Dendritic cell treated with granulocyte-macrophage colony-stimulating factor and Interleukin-4, amounts not matched to agents 40 ng/mL and 50 ng/mL, for 4 days (primary cell): Measurements from ENCODE around the gene SLC4A4.

ENCODE experiments used
- H3K27ac Mint-ChIP-seq: one replicate; pipeline ENCODE4 v1.8.0; 2022; ENCODE audit warnings: mild to moderate bottlenecking, mixed read lengths
- H3K27me3 Mint-ChIP-seq: one replicate; pipeline ENCODE4 v1.8.0; 2022; ENCODE audit warnings: mild to moderate bottlenecking, mixed read lengths
- H3K36me3 Mint-ChIP-seq: one replicate; pipeline ENCODE4 v1.8.0; 2022; ENCODE audit warnings: low read depth, mixed read lengths
- H3K4me1 Mint-ChIP-seq: one replicate; pipeline ENCODE4 v1.8.0; 2022; ENCODE audit warnings: low read depth, mixed read lengths
- H3K4me3 Mint-ChIP-seq: one replicate; pipeline ENCODE4 v1.8.0; 2022; ENCODE audit warnings: mild to moderate bottlenecking, moderate library complexity, mixed read lengths
- H3K9me3 Mint-ChIP-seq: one replicate; pipeline ENCODE4 v1.8.0; 2022; ENCODE audit warnings: mixed read lengths
- intact Hi-C: fragments of 100-400 bp; cut with micrococcal nuclease; formaldehyde crosslinking; loops from one replicate; pipeline ENCODE4 v1.15.0; 2022

The SLC4A4 gene

GRCh38 chr4:71449040-71449439 is 110.2 kb downstream of the SLC4A4 start:
- Mint-ChIP-seq H3K4me3 (no peak overlapping the region), H3K27ac (no peak overlapping the region), H3K9me3 (no peaks in the 10 kb centered on the region), H3K27me3 (no peaks in the 10 kb centered on the region), H3K36me3 (no peaks in the 10 kb centered on the region), H3K4me1 (no peaks in the 10 kb centered on the region)
- intact Hi-C loops, result no loop called here

GRCh38 chr4:71449878-71450277 is 111.1 kb downstream of the SLC4A4 start:
- Mint-ChIP-seq H3K27me3 (no peaks in the 10 kb centered on the region), H3K9me3 (no peaks in the 10 kb centered on the region), H3K36me3 (no peaks in the 10 kb centered on the region), H3K4me3 (no peak overlapping the region), H3K27ac (no peak overlapping the region), H3K4me1 (no peaks in the 10 kb centered on the region)
- intact Hi-C loops, result no loop called here

- no peak overlapping the region for H3K27ac Mint-ChIP-seq
- intact Hi-C loops, result no loop called here
- no peaks in the 10 kb centered on the region for H3K9me3 Mint-ChIP-seq
- no peaks in the 10 kb centered on the region for H3K27me3 Mint-ChIP-seq
- no peak overlapping the region for H3K4me3 Mint-ChIP-seq
- H3K4me1 Mint-ChIP-seq, result no peaks in the 10 kb centered on the region
- H3K36me3 Mint-ChIP-seq, result no peaks in the 10 kb centered on the region
Measured at GRCh38 chr4:71453531-71453930, 114.7 kb downstream of the SLC4A4 start.

- Mint-ChIP-seq H3K4me1 (no peaks in the 10 kb centered on the region), H3K36me3 (no peaks in the 10 kb centered on the region), H3K27me3 (no peaks in the 10 kb centered on the region), H3K27ac (no peak overlapping the region), H3K9me3 (no peaks in the 10 kb centered on the region), H3K4me3 (no peak overlapping the region)
- intact Hi-C loops, result no loop called here
Measured at GRCh38 chr4:71456841-71457240, 118.0 kb downstream of the SLC4A4 start.

- no peaks in the 10 kb centered on the region for H3K27me3 Mint-ChIP-seq
- no peaks in the 10 kb centered on the region for H3K4me1 Mint-ChIP-seq
- no peaks in the 10 kb centered on the region for H3K36me3 Mint-ChIP-seq
- intact Hi-C loops, result no loop called here
- no peak overlapping the region for H3K4me3 Mint-ChIP-seq
- no peaks in the 10 kb centered on the region for H3K9me3 Mint-ChIP-seq
- no peak overlapping the region for H3K27ac Mint-ChIP-seq
Measured at GRCh38 chr4:71460371-71460770, 121.6 kb downstream of the SLC4A4 start.

- intact Hi-C loops, result no loop called here
- no peak overlapping the region for H3K27ac Mint-ChIP-seq
- H3K4me3 Mint-ChIP-seq, result no peak overlapping the region
- no peaks in the 10 kb centered on the region for H3K27me3 Mint-ChIP-seq
- H3K9me3 Mint-ChIP-seq, result no peaks in the 10 kb centered on the region
- H3K36me3 Mint-ChIP-seq, result no peaks in the 10 kb centered on the region
- no peaks in the 10 kb centered on the region for H3K4me1 Mint-ChIP-seq
Measured at GRCh38 chr4:71461422-71461821, 122.6 kb downstream of the SLC4A4 start.

GRCh38 chr4:71466775-71467174 is 128.0 kb downstream of the SLC4A4 start:
- Mint-ChIP-seq H3K4me3 (no peak overlapping the region), H3K9me3 (no peaks in the 10 kb centered on the region), H3K4me1 (no peaks in the 10 kb centered on the region), H3K36me3 (no peaks in the 10 kb centered on the region), H3K27me3 (no peaks in the 10 kb centered on the region), H3K27ac (no peak overlapping the region)
- intact Hi-C loops, result no loop called here

GRCh38 chr4:71468116-71468710 is 129.4 kb downstream of the SLC4A4 start:
- Mint-ChIP-seq H3K27me3 (no peaks in the 10 kb centered on the region), H3K4me1 (no peaks in the 10 kb centered on the region), H3K27ac (no peak overlapping the region), H3K9me3 (no peaks in the 10 kb centered on the region), H3K4me3 (no peak overlapping the region), H3K36me3 (no peaks in the 10 kb centered on the region)
- intact Hi-C loops, result no loop called here

- intact Hi-C loops, result no loop called here
- H3K9me3 Mint-ChIP-seq, result no peaks in the 10 kb centered on the region
- no peaks in the 10 kb centered on the region for H3K27me3 Mint-ChIP-seq
- no peaks in the 10 kb centered on the region for H3K4me1 Mint-ChIP-seq
- no peak overlapping the region for H3K27ac Mint-ChIP-seq
- no peak overlapping the region for H3K4me3 Mint-ChIP-seq
- H3K36me3 Mint-ChIP-seq, result no peaks in the 10 kb centered on the region
Measured at GRCh38 chr4:71469541-71469940, 130.7 kb downstream of the SLC4A4 start.

- intact Hi-C loops, result no loop called here
- Mint-ChIP-seq H3K27ac (no peak overlapping the region), H3K4me1 (no peaks in the 10 kb centered on the region), H3K36me3 (no peaks in the 10 kb centered on the region), H3K4me3 (no peak overlapping the region), H3K27me3 (no peaks in the 10 kb centered on the region), H3K9me3 (no peaks in the 10 kb centered on the region)
Measured at GRCh38 chr4:71470524-71470923, 131.7 kb downstream of the SLC4A4 start.

- Mint-ChIP-seq H3K4me3 (no peak overlapping the region), H3K9me3 (no peaks in the 10 kb centered on the region), H3K27me3 (no peaks in the 10 kb centered on the region), H3K36me3 (no peaks in the 10 kb centered on the region), H3K27ac (no peak overlapping the region), H3K4me1 (no peaks in the 10 kb centered on the region)
- intact Hi-C loops, result no loop called here
Measured at GRCh38 chr4:71472946-71473345, 134.1 kb downstream of the SLC4A4 start.

- intact Hi-C loops, result no loop called here
- no peaks in the 10 kb centered on the region for H3K36me3 Mint-ChIP-seq
- H3K4me3 Mint-ChIP-seq, result no peak overlapping the region
- H3K27me3 Mint-ChIP-seq, result no peaks in the 10 kb centered on the region
- no peaks in the 10 kb centered on the region for H3K4me1 Mint-ChIP-seq
- no peaks in the 10 kb centered on the region for H3K9me3 Mint-ChIP-seq
- H3K27ac Mint-ChIP-seq, result no peak overlapping the region
Measured at GRCh38 chr4:71473541-71474240, 134.9 kb downstream of the SLC4A4 start.

- Mint-ChIP-seq H3K9me3 (no peaks in the 10 kb centered on the region), H3K36me3 (no peaks in the 10 kb centered on the region), H3K4me1 (no peaks in the 10 kb centered on the region), H3K27me3 (no peaks in the 10 kb centered on the region), H3K4me3 (no peak overlapping the region), H3K27ac (no peak overlapping the region)
- intact Hi-C loops, result no loop called here
Measured at GRCh38 chr4:71474731-71475130, 135.9 kb downstream of the SLC4A4 start.

GRCh38 chr4:71476240-71476639 is 137.4 kb downstream of the SLC4A4 start:
- intact Hi-C loops, result no loop called here
- no peaks in the 10 kb centered on the region for H3K4me1 Mint-ChIP-seq
- no peak overlapping the region for H3K4me3 Mint-ChIP-seq
- H3K9me3 Mint-ChIP-seq, result no peaks in the 10 kb centered on the region
- no peaks in the 10 kb centered on the region for H3K27me3 Mint-ChIP-seq
- H3K36me3 Mint-ChIP-seq, result no peaks in the 10 kb centered on the region
- no peak overlapping the region for H3K27ac Mint-ChIP-seq
